ENCODE measurements around the gene ABCC10. TPM values are rescaled to one million over a fixed set of nuclear protein-coding genes. Genes with fewer than 3 reads are reported as not detected.

Gene ABCC10
- total RNA-seq, 1 experiment from 2014 or later = 31.8 TPM

DNA sequence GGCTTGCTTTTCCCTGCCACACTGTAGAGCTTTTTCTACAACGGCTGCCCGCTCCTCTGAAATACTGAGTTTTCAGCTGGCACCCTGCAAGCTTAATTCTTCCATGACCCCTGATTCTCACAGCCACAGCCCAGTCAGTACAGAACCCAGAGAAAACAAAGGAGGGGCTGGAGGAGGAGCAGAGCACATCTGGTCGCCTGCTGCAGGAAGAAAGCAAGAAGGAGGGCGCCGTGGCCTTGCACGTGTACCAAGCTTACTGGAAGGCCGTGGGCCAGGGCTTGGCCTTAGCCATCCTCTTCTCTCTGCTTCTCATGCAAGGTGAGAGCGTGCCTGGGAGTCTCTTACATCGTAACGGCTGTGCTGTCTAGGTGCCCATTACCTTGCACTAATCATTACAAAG lies 16.7 kb downstream of the ABCC10 start:
- Histone ChIP-seq H2BK20ac (ENCODE audit: low read depth, low read length, poor library complexity, severe bottlenecking) (no peak overlapping the region), H3K27me3 (ENCODE audit: insufficient read depth, low read length) (no peaks in the 10 kb centered on the region), H2BK5ac (ENCODE audit: insufficient read length, low read length) (no peak overlapping the region), H4K8ac (replicated peaks; ENCODE audit: insufficient read length, low read depth, low read length) (no peak overlapping the region), H4K5ac (ENCODE audit: insufficient read length, low read depth, low read length) (no peak overlapping the region), H3T11ph (ENCODE audit: low read length) (no peak overlapping the region), H3K18ac (ENCODE audit: insufficient read length, low read depth, low read length) (no peak overlapping the region), H3K14ac (ENCODE audit: insufficient read depth, low read length) (no peak overlapping the region), H3K4me2 (ENCODE audit: insufficient read depth, insufficient read length, low read length) (no peak overlapping the region), H3K9me3 (ENCODE audit: control insufficient read depth, low read depth, low read length) (no peaks in the 10 kb centered on the region), H2AFZ (ENCODE audit: low read length) (no peak overlapping the region), H4K20me1 (ENCODE audit: control insufficient read depth, insufficient read depth, insufficient read length) (no peaks in the 10 kb centered on the region), H2BK12ac (ENCODE audit: insufficient read length, low read depth, low read length) (no peak overlapping the region), H2BK120ac (ENCODE audit: low read depth, low read length, poor library complexity, severe bottlenecking) (no peak overlapping the region), H3K56ac (ENCODE audit: insufficient read length, low read depth, low read length) (no peak overlapping the region), H3K27ac (ENCODE audit: insufficient read length, low read depth, low read length) (no peak overlapping the region), H2BK15ac (ENCODE audit: low read depth, low read length) (no peak overlapping the region), H3K4me1 (ENCODE audit: insufficient read depth, low read length) (no peaks in the 10 kb centered on the region), H3K23me2 (ENCODE audit: insufficient read length, low read depth, low read length, poor library complexity, severe bottlenecking) (no peaks in the 10 kb centered on the region), H3K79me1 (ENCODE audit: insufficient read depth, low read depth, low read length, poor library complexity, severe bottlenecking) (no peaks in the 10 kb centered on the region), H3K9ac (ENCODE audit: extremely low read depth, insufficient read length, low read length) (no peak overlapping the region), H3K23ac (ENCODE audit: insufficient read length, low read depth, low read length) (no peak overlapping the region), H2AK5ac (ENCODE audit: insufficient read length, low read length) (no peak overlapping the region), H3K79me2 (ENCODE audit: insufficient read depth, low read length) (no peaks in the 10 kb centered on the region), H3K4ac (ENCODE audit: low read depth, low read length) (no peak overlapping the region), H4K91ac (ENCODE audit: insufficient read length, low read depth, low read length) (no peak overlapping the region)
- TF ChIP-seq, protein P1, sequence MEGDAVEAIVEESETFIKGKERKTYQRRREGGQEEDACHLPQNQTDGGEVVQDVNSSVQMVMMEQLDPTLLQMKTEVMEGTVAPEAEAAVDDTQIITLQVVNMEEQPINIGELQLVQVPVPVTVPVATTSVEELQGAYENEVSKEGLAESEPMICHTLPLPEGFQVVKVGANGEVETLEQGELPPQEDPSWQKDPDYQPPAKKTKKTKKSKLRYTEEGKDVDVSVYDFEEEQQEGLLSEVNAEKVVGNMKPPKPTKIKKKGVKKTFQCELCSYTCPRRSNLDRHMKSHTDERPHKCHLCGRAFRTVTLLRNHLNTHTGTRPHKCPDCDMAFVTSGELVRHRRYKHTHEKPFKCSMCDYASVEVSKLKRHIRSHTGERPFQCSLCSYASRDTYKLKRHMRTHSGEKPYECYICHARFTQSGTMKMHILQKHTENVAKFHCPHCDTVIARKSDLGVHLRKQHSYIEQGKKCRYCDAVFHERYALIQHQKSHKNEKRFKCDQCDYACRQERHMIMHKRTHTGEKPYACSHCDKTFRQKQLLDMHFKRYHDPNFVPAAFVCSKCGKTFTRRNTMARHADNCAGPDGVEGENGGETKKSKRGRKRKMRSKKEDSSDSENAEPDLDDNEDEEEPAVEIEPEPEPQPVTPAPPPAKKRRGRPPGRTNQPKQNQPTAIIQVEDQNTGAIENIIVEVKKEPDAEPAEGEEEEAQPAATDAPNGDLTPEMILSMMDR (conservative IDR thresholded peaks at IDR 0.05) = no peak
- no peak for DNase-seq
- H3K27me3 Mint-ChIP-seq (ENCODE audit: low read depth) = no peaks in the 10 kb centered on the region
- H3K36me3 Mint-ChIP-seq (ENCODE audit: insufficient read depth in 1 of 3, low read depth in 3 of 3) = peaks cover 0 to 50% (median 32%) of the 10 kb centered on the region in 3 experiments; a peak in 5 of 7 replicates
- H3K27ac Mint-ChIP-seq = no peak overlapping the region; a peak in 2 of 7 replicates
- no peaks in the 10 kb centered on the region for H3K9me3 Mint-ChIP-seq
- WGBS (ENCODE audit: extremely low coverage, insufficient read length, low lambda C conversion rate) = no CpG with 5 or more reads among the region's 10 CpGs
- H3K4me3 Mint-ChIP-seq = no peak overlapping the region; a peak in 1 of 5 replicates
- H3K4me1 Mint-ChIP-seq = no peaks in the 10 kb centered on the region
